Skin of body (tissue), 2 donors: ENCODE data around the gene NCLN. TPM values are rescaled to one million over a fixed set of nuclear protein-coding genes. Genes with fewer than 3 reads are reported as not detected.
"Not testable (repeated sequence)": the region's sequence is repeated elsewhere in the genome, so short reads cannot be mapped to it uniquely, and the experiment has no call there.

Experiments
- DNase-seq: peaks from one replicate; lab custom pipeline; 2025; lab: John Stamatoyannopoulos, UW
- total RNA-seq: library from RNA; depleted of rRNA; stranded (reverse); fragments of >200 nt; gene quantifications from one replicate; pipeline ENCODE4 v1.2.3, GENCODE V29; 2014

Gene NCLN
- total RNA-seq, 1 donor from 2014 or later: 10.9 TPM

DNA sequence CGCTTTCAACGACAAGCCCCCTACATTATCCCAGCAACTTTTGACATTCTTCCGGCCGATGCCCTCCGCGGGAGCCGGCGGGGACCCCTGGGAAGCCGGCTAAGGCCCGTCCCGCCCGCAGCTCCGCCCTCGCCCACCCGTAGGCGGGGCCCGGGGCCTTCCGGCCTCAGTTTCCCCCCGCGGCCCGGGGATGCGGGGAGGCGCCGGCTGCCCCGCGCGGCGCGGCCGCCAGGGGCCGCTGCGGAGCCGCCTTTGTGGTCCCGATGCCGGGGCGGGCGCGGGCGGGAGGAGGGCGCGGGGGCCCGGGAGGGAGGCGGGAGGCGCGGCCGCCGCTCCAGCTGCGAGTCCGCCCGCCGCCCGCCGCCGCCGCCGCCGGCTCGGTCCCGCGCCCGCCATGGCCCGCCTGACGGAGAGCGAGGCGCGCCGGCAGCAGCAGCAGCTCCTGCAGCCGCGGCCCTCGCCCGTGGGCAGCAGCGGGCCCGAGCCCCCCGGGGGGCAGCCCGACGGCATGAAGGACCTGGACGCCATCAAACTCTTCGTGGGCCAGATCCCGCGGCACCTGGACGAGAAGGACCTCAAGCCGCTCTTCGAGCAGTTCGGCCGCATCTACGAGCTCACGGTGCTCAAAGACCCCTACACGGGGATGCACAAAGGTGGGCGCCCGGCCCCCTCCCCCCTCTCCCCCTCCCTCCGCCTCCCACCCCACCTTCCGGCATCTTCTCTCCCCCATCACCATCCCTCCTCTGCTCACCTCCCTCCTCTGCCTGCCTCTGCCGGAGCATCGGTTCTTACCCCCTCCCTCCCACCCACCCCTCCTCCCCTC lies 38.8 kb downstream of the NCLN start, which contains the start of gene CELF5:
Gene CELF5 (plus strand): TSS at position 316 of the 823 bp plus-strand sequence. CDS start 79 bp downstream, at position 395.
- DNase-seq: no peak

DNA sequence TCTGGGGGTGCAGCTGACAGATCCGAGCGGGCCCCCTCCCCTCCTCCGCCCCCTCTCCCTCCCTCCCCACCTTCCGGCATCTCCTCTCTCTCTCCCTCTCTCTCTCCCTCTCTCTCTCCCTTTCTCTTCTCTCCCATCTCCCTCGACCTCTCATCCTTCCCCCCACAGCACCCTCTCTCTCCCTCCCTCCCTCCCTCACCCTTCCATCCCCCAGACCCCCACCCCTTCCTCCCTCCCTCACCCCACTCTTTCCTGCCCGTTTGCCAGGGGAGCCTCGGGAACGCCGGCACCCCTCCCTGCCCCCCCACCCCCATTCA lies 39.4 kb downstream of the NCLN start:
- no peak for DNase-seq

DNA sequence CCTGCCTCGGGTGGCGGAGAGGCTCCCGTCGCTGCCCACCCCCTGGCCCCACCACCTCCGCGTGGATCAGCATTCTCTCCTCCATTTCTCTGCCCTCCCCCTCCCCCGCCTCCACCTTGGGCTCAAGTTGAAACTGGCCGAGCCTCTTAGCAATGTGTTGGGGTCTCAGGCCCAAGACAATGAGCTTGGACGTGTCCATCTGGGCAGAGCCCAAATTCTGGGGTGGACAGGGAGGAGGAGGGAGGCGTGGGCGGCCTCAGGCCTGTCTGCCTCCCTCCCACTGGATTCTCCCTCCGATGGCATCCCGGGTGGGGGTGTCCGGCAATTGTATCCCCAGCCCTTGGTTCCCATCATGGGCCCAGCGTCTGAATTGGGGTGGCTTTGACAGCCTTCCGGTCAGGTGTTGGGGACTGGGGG lies 40.0 kb downstream of the NCLN start:
- no peak for DNase-seq

GRCh38 chr19:3227054-3227626 lies 41.4 kb downstream of the NCLN start:
- DNase-seq: no peak

DNA sequence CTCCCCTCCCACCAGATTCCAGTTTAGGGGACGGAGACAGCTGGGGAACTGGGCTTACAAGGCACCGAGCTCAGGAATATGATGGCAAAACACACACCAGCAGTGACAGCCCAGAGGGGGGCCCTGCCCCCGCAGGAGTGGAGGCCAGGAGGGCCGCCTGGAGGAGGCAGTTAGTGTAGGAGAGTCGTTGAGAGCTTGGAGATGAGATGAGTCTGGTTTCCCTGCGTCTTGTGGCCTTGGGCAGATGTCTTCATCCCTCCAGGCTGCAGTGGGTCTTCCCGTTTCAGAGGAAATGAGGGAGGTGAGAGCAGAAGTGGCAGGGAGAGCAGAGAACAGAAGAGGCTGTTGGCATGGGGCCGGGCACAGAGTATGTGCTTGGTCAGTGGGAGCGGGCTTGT lies 43.6 kb downstream of the NCLN start:
- DNase-seq: no peak

- DNase-seq: no peak
These were observed 44.3 kb downstream of the NCLN start for GRCh38 chr19:3229888-3230496.

DNA sequence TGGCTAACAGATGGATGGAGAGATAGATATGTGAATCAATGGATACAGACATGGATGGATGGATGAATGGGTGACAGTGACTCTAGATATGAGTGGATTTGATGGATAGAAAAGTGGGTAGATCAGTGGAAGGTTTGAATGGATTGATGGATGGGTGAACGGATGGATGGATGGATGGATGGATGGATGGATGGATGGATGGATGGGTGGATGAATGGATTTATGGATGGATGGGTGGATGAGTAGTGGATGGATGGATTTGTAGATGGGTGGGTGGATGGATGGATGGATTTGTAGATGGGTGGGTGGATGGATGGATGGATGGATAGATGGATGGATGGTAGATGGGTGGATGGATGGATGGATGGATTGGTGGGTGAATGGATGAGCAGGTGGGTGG lies 45.6 kb downstream of the NCLN start:
- no peak for DNase-seq

DNA sequence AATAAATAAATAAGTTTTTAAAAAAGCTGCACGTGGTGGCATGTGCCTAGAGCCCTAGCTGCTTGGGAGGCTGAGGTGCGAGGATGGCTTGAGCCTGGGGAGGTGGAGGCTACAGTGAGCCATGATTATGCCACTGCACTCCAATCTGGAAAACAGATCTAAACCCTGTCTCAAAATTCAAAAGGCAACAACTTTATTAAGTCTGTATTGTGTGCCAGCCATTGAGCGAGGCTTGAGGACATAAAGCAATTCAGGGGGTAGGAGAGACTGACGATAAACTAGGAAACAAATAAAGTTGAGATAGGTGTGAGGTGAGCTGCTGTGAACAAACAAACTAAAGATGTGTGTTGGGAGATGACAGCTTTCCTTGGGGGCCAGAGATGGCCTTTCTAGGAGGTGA lies 47.4 kb downstream of the NCLN start:
- no peak for DNase-seq

- DNase-seq: no peak
These were observed 48.1 kb downstream of the NCLN start for GRCh38 chr19:3233831-3234230.

GRCh38 chr19:3234800-3235199 lies 49.1 kb downstream of the NCLN start:
- DNase-seq: no peak

GRCh38 chr19:3235604-3236003 lies 49.9 kb downstream of the NCLN start:
- not testable (repeated sequence) for DNase-seq

DNA sequence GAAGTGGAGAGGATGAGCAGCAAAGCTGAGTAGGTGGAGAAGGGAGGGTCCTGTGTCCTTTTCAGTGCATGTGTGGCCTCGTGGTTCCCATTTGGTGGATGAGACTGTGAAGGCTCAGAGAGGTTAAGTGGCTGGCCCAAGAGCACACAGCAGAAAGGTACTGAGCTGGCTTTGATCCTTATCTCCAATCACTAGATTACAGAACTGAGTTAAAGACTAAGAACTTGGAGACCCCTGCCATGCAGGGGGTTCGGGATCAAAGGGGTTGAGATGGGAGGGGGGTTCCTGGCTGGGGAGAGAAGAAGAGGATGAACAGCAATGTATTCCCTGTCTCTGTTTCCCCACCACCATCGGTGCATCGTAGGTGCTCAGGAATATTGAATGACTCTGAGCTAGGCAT lies 50.5 kb downstream of the NCLN start:
- no peak for DNase-seq

DNA sequence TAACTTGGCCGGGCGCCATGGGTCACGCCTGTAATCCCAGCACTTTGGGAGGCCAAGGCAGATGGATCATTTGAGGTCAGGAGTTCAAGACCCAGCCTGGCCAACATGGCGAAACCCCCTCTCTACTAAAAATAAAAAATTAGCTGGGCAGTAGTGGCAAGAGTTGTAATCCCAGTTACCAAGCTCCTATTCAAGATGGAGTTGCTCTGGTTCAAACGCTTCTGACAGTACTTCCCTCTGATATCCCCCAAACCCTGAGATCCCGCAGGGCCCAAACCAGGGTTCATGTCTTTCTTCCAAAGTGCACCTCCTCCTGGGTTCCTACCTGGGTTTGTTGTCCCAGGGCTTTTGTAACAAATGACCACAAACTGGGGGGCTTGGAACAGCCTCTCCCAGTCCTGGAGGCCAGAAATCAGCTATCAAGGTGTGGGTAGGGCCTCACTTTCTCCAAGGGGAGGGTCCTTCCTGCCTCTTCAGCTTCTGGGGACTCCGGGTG lies 52.4 kb downstream of the NCLN start:
- DNase-seq: no peak

GRCh38 chr19:3239367-3239766 lies 53.6 kb downstream of the NCLN start:
- DNase-seq: no peak

DNA sequence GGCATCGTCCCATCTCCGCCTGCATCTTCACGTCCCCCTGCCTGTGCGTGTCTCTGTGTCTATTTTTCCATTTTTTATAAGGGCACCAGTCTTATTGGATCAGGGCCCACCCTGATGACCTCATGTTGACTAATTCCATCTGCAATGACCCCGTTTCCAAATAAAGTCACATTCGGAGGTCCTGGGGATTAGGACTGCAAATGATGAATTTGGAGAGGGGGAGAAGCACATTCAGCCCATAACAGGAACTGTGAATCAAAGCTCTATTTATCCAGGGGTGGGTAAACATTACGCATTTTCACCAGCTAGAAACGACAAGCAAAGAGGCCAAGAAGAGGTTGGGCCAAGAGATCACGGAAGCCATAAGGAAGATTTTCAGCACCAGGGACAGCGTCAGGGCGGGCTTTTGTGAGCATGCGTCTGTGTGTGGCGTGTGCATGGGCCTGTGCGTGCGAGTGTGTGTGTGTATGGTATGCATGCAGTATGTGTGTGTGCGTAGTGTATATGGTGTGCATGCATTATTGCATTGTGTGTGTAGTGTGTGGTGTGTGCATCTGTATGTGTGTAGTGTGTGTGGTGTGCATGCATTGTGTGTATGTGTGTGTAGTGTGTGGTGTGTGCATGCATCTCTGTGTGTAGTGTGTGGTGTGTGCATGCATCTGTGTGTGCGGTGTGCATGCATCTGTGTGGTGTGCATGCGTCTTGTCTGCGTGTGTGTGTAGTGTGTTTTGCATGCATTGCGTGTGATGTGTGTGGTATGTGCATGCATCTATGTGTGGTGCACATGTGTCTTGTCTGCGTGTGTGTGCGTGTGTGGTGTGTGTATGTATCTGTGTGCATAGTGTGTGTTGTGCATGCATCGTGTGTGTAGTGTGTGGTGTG lies 58.3 kb downstream of the NCLN start:
- no peak for DNase-seq

DNA sequence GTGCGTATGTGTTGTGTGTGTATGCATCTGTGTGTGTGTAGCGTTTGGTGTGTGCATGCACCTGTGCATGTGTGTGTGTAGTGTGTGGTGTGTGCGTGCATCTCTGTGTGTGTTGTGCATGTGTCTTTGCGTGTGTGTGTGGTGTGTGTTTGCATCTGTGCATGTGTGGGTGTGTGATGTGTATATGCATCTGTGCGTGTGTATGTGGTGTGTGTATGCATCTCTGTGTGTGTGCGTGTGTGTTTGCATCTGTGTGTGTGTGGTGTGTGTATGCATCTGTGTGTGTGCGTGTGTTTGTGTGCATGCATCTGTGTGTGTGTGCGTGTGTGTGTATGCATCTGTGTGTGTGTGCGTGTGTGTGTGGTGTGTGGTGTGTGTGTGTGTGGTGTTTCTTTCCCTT lies 59.3 kb downstream of the NCLN start:
- DNase-seq: no peak

DNA sequence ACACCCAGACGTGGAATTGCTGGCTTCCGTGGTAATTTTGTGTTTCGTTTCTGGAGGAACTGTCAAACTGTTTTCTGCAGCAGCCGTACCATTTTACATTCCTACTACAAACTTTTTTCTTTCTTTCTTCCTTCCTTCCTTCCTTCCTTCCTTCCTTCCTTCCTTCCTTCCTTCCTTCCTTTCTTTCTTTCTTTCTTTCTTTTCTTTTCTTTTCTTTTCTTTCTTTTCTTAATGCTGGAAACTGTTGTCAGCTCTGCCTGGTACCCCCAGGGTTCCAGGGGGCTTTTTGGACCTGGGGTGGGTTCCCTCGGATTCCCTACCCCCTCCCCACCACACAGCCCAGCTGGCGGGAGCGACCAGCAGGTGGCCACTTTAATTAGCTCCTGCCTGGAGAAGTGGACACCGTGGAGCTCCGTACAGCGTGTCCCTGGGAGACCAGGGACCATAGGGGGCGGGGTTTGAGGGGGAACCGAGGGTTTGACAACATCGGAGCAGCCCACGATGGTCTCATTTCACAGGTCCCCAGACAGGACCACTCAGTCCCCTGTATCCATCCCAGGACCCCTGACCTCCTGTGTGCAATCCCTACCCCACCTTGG lies 63.1 kb downstream of the NCLN start:
- no peak for DNase-seq

DNA sequence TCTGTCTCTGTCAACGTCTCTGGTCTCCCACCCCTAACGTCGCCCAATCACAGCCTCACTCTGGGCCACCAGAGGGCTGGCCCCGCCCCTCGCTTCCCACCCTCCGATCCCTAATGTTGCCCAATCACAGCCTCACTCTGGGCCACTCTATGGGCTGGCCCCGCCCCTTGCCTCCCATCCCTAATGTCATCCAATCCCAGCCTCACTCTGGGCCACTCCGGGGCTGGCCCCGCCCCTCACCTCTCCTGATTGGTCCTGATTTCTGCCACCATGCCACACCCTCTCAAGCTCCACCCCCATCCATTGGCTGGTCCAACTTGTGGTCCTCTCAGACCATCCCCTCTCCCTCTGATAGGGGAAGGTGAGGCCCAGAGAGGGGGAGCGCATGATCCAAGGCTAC lies 63.7 kb downstream of the NCLN start:
- DNase-seq: no peak

- no peak for DNase-seq
These were observed 64.9 kb downstream of the NCLN start for GRCh38 chr19:3250675-3251074.

DNA sequence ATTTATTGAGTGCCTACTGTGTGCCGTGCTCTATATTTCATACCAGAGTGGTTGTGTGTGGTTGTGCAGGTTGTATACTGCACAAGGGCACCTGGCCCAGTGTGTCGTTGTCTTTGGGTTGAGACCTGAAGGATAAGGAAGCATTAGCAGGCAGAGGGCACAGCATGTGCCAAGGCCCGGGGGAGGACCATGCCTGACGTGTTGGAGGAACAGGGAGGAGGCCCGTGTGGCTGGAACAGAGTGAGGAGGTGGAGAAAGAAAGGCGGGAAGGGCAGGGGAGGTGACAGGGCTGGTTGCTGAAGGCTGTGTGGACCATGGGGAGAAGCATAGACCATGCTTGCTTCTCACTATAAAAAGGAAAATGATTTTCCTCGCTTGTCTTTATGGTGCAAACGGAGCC lies 65.5 kb downstream of the NCLN start:
- no peak for DNase-seq

- no peak for DNase-seq
These were observed 66.9 kb downstream of the NCLN start for GRCh38 chr19:3252650-3253049.
